Measurements from ENCODE around the gene AGAP1.

- TF ChIP-seq CTCF (IDR thresholded peaks at IDR 0.05) = no peak
- no peak for TF ChIP-seq EZH2 (IDR thresholded peaks at IDR 0.05)
- TF ChIP-seq EZH2phosphoT487 (IDR thresholded peaks at IDR 0.05) = no peak
Observed at GRCh38 chr2:235668782-235669181, 174.9 kb downstream of the AGAP1 start.

All from neural progenitor cell (in vitro differentiated cells).